GM12874 (cell line): Measurements from ENCODE around the gene TRAPPC12.

Experiments used
- CTCF ChIP-seq: IDR thresholded peaks from 2 replicates; pipeline ENCODE4 v1.5.1; 2011; ENCODE audit warnings: low read depth, mild to moderate bottlenecking, control low read depth, low read length, moderate library complexity; ENCODE audit not compliant: insufficient read depth

The TRAPPC12 gene

GRCh38 chr2:3460156-3460555 lies 80.7 kb downstream of the TRAPPC12 start:
- TF ChIP-seq CTCF = no peak

- no peak for TF ChIP-seq CTCF
Measured at GRCh38 chr2:3460831-3461800, 81.6 kb downstream of the TRAPPC12 start.

GRCh38 chr2:3461801-3462492 lies 82.5 kb downstream of the TRAPPC12 start:
- TF ChIP-seq CTCF = peak; percentile 72

GRCh38 chr2:3462493-3463104 lies 83.1 kb downstream of the TRAPPC12 start:
- TF ChIP-seq CTCF = no peak

GRCh38 chr2:3463186-3463835 lies 83.8 kb downstream of the TRAPPC12 start:
- TF ChIP-seq CTCF = no peak

- TF ChIP-seq CTCF = no peak
Measured at GRCh38 chr2:3463944-3464343, 84.5 kb downstream of the TRAPPC12 start.
